Measurements from ENCODE around the gene OR4F6.

- no peak for TF ChIP-seq POLR2A (IDR thresholded peaks at IDR 0.05; ENCODE audit: low read length)
- TF ChIP-seq GATA1 (IDR thresholded peaks at IDR 0.05; ENCODE audit: low read depth, low read length) = no peak
Measured at GRCh38 chr15:101804375-101804774, 1.1 kb downstream of the OR4F6 start.
